GM12801 (cell line): ENCODE data around the gene GAS6.

Source experiments
- CTCF ChIP-seq: IDR thresholded peaks from one replicate; pipeline ENCODE4 v1.5.1; 2011; ENCODE audit warnings: control low read depth; ENCODE audit not compliant: insufficient read length; ENCODE audit errors: extremely low read depth

GAS6 gene

GRCh38 chr13:113819731-113820715 lies 43.9 kb downstream of the GAS6 start:
- no peak for TF ChIP-seq CTCF

- no peak for TF ChIP-seq CTCF
Observed at GRCh38 chr13:113819341-113819730, 44.5 kb downstream of the GAS6 start.

- TF ChIP-seq CTCF, result no peak
Observed at GRCh38 chr13:113818700-113819295, 45.1 kb downstream of the GAS6 start.

GRCh38 chr13:113817860-113818691 lies 45.8 kb downstream of the GAS6 start:
- no peak for TF ChIP-seq CTCF

GRCh38 chr13:113816946-113817859 lies 46.7 kb downstream of the GAS6 start:
- no peak for TF ChIP-seq CTCF

- TF ChIP-seq CTCF, result no peak
Observed at GRCh38 chr13:113816254-113816929, 47.5 kb downstream of the GAS6 start.
